Small intestine (tissue), 7 donors: ENCODE data around the gene EXOSC10. TPM values are rescaled to one million over a fixed set of nuclear protein-coding genes. Genes with fewer than 3 reads are reported as not detected.

Experiments
- DNase-seq, 2 donors: peaks; one replicate each; pipeline versions ENCODE4 v3.0.0 to v3.0.0-alpha.2; 2013
- FAIRE-seq: peaks from 2 replicates; lab custom pipeline; 2012; peaks lifted over from hg19 to GRCh38; lab: Jason Lieb, UNC
- H3K27ac ChIP-seq, 3 donors: one replicate each; pipeline ENCODE4 v1.5.1; 2013; ENCODE audit warnings: low read length in 2 of 3, mild to moderate bottlenecking in 2 of 3, control low read depth in 1 of 3, inconsistent platforms in 1 of 3, low read depth in 1 of 3, moderate library complexity in 1 of 3
- H3K27me3 ChIP-seq, 3 donors: one replicate each; pipeline ENCODE4 v1.6.1; 2013; ENCODE audit warnings: low read length in 3 of 3, inconsistent platforms in 1 of 3; ENCODE audit not compliant: control insufficient read depth in 3 of 3, insufficient read depth in 3 of 3
- H3K36me3 ChIP-seq, 3 donors: one replicate each; pipeline ENCODE4 v1.6.1; 2013; ENCODE audit warnings: low read length in 3 of 3, inconsistent platforms in 1 of 3, low read depth in 1 of 3, mild to moderate bottlenecking in 1 of 3, moderate library complexity in 1 of 3; ENCODE audit not compliant: control insufficient read depth in 3 of 3, insufficient read depth in 2 of 3
- H3K4me1 ChIP-seq, 3 donors: one replicate each; pipeline ENCODE4 v1.6.1; 2013; ENCODE audit warnings: low read length in 2 of 3, inconsistent platforms in 1 of 3, low read depth in 1 of 3, mild to moderate bottlenecking in 1 of 3, moderate library complexity in 1 of 3; ENCODE audit not compliant: control insufficient read depth in 3 of 3, insufficient read depth in 2 of 3
- H3K4me3 ChIP-seq, 3 donors: one replicate each; pipeline ENCODE4 v1.5.1; 2013; ENCODE audit warnings: low read length in 3 of 3, control low read depth in 1 of 3, inconsistent platforms in 1 of 3, low read depth in 1 of 3, mild to moderate bottlenecking in 1 of 3, moderate library complexity in 1 of 3
- H3K9me3 ChIP-seq, 2 donors: one replicate each; pipeline ENCODE4 v1.6.1; 2013; ENCODE audit warnings: low read depth in 1 of 2, low read length in 1 of 2; ENCODE audit not compliant: control insufficient read depth in 2 of 2, insufficient read depth in 1 of 2
- WGBS, 3 donors: extraction: QIAGEN DNeasy Blood & Tissue Kit; methylation state at CpG; one replicate each; pipeline ENCODE4 v1.1.7; 2013; 5-methylcytosine and 5-hydroxymethylcytosine counted together
- polyA plus RNA-seq, 4 donors: library from polyadenylated mRNA; stranded (reverse) in 3 of 4; unstranded in 1 of 4; fragments of 200-250 nt in 3 of 4; fragments of 120-200 nt in 1 of 4; gene quantifications; one replicate each; pipeline versions ENCODE4 v1.2.1 to v1.2.3, GENCODE V29; 2013
- donor health status: healthy with polysubstance abuse.
- donor health status: control.
- donor health status: control.
- donor health status: Bipolar disorder and iron deficiency.
- donor health status: healthy.

EXOSC10 gene
- polyA plus RNA-seq, 4 donors, result 30.1 to 58.5 (median 34.8) TPM

- DNase-seq (no peak), FAIRE-seq (no peak)
- WGBS, 3 donors, result 93 to 96% (median 95%) methylated on average over 3 of the region's 3 CpGs
- no peak overlapping the region for H3K4me3 ChIP-seq
- H3K4me1 ChIP-seq, result no peaks in the 10 kb centered on the region
- H3K27me3 ChIP-seq, result no peaks in the 10 kb centered on the region
- peaks cover 15 to 20% (median 19%) of the 10 kb centered on the region in 3 donors for H3K36me3 ChIP-seq
- no peaks in the 10 kb centered on the region for H3K9me3 ChIP-seq
- H3K27ac ChIP-seq, result no peak overlapping the region
Measured at GRCh38 chr1:11028018-11028417, 71.7 kb downstream of the EXOSC10 start.

DNA sequence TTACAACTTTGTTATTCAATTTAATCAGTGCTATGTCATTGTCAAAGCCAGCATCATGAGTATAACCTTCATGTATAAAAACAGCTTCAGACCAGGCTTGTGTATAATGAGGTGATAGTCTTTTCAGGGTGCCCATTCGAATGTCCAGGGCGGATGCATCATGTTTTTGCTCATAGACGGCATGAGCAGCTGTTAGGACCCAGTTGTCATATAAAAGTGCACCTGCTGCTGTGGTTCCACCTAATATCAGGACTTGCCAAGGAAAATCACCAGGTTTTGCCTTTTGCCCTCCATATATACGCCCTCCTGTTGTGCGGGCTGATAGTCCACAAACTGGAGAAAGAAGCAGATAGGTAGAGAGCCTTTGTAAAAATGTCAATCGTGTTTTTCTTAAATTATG is 72.4 kb downstream of the EXOSC10 start:
- Histone ChIP-seq H3K36me3 (peaks cover 15 to 21% (median 21%) of the 10 kb centered on the region in 3 donors), H3K27ac (no peak overlapping the region), H3K9me3 (no peaks in the 10 kb centered on the region), H3K27me3 (no peaks in the 10 kb centered on the region), H3K4me1 (no peaks in the 10 kb centered on the region), H3K4me3 (no peak overlapping the region)
- FAIRE-seq, result no peak
- WGBS, 3 donors, result 31 to 62% (median 52%) methylated on average over 6 of the region's 6 CpGs
- DNase-seq, result no peak

DNA sequence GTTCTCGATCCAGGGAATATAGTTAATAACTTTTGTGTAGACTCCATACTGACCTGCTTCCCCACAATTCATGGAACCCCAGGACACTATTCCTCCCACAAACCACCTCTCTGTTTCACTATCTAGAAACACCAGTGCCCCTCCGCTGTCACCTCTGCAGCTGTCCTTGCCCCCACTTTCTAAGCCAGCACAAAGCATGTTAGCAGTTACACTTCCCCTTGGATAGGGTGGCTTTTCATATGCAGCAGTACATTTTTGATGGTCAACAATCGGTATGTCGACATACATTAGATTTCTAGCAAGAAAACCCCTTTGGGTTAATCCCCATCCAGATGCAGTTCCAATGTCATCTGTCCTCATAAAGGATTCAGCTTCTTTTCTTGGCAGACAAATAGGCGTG is 72.8 kb downstream of the EXOSC10 start:
- Histone ChIP-seq H3K9me3 (no peaks in the 10 kb centered on the region), H3K27ac (no peak overlapping the region), H3K36me3 (peaks cover 17 to 25% (median 24%) of the 10 kb centered on the region in 3 donors), H3K27me3 (no peaks in the 10 kb centered on the region), H3K4me3 (no peak overlapping the region), H3K4me1 (no peaks in the 10 kb centered on the region)
- WGBS, 3 donors, result 95 to 96% (median 95%) methylated on average over 5 of the region's 5 CpGs
- DNase-seq (no peak), FAIRE-seq (no peak)

DNA sequence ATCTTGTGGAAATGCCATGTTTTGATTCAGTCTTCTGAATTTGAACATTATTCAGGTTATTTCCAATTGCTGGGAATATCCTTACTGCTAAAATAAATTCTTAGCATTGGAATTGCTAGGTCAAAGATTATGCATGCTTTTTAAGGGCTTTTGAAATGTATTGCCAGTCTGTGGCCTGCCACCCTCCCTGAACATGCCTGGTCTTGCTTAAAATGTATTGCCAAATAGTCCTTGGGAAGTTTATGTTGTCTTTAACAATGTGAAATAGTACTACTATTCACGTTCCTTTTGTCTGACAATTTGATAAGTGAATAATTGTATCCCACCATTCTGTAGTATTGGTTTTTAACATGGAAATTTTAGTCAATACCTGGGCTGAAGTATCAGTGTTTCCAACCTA is 73.6 kb downstream of the EXOSC10 start:
- no peak for DNase-seq
- Histone ChIP-seq H3K9me3 (no peaks in the 10 kb centered on the region), H3K4me3 (no peak overlapping the region), H3K36me3 (peaks cover 22 to 31% (median 30%) of the 10 kb centered on the region in 3 donors), H3K4me1 (no peaks in the 10 kb centered on the region), H3K27ac (no peak overlapping the region), H3K27me3 (no peaks in the 10 kb centered on the region)
- 66 to 89% (median 70%) methylated on average over 1 of the region's 1 CpG for WGBS, 3 donors
- no peak for FAIRE-seq

DNA sequence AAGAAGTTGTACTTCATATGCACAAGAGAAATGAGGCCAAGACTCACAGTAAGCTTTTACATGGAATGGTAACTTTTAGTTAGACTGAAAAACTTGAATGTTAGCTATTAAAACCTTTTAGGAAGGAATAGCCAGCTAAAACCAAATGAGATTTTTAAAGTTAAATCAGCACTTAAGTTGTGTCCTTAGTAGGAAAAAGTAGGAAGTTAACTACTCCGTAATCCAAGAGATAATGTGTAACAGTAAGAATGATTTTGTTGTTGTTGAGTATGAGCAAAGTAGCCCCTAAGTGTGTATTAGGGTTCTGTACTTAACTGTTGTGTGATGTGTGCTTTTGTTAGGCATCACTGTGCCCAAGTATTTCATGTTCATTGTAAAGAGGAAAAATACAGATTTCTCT is 74.1 kb downstream of the EXOSC10 start:
- H3K27me3 ChIP-seq, result no peaks in the 10 kb centered on the region
- H3K4me3 ChIP-seq, result no peak overlapping the region
- no peak overlapping the region for H3K27ac ChIP-seq
- no peaks in the 10 kb centered on the region for H3K4me1 ChIP-seq
- FAIRE-seq (no peak), DNase-seq (no peak)
- no peaks in the 10 kb centered on the region for H3K9me3 ChIP-seq
- 86 to 97% (median 97%) methylated on average over 1 of the region's 1 CpG for WGBS, 3 donors
- H3K36me3 ChIP-seq, result peaks cover 21 to 33% (median 31%) of the 10 kb centered on the region in 3 donors

DNA sequence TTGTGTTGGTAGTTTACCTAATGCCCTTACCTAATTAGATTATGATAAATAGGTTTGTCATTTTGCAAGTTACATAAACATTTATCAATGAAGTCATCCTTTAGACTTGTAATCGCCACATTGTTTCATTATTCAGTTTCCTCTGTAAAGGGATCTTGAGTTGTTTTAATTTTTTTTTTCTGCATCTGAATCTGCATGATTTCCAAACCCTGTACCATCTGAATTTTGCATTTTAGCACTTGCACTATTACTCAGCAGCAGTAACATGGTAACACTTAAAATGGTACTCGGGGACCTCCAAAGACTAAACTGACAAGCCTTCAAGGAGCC is 74.8 kb downstream of the EXOSC10 start:
- Histone ChIP-seq H3K27ac (no peak overlapping the region), H3K4me3 (no peak overlapping the region), H3K9me3 (no peaks in the 10 kb centered on the region), H3K4me1 (no peaks in the 10 kb centered on the region), H3K36me3 (peaks cover 19 to 37% (median 33%) of the 10 kb centered on the region in 3 donors), H3K27me3 (no peaks in the 10 kb centered on the region)
- no peak for DNase-seq
- 74 to 84% (median 81%) methylated on average over 2 of the region's 2 CpGs for WGBS, 3 donors
- no peak for FAIRE-seq

GRCh38 chr1:11024154-11024873 is 75.4 kb downstream of the EXOSC10 start:
- no peaks in the 10 kb centered on the region for H3K4me1 ChIP-seq
- H3K27me3 ChIP-seq, result no peaks in the 10 kb centered on the region
- WGBS, 3 donors, result 87 to 91% (median 89%) methylated on average over 3 of the region's 3 CpGs
- DNase-seq (no peak), FAIRE-seq (no peak)
- no peak overlapping the region for H3K27ac ChIP-seq
- H3K36me3 ChIP-seq, result peaks cover 16 to 37% (median 35%) of the 10 kb centered on the region in 3 donors
- no peak overlapping the region for H3K4me3 ChIP-seq
- H3K9me3 ChIP-seq, result no peaks in the 10 kb centered on the region

DNA sequence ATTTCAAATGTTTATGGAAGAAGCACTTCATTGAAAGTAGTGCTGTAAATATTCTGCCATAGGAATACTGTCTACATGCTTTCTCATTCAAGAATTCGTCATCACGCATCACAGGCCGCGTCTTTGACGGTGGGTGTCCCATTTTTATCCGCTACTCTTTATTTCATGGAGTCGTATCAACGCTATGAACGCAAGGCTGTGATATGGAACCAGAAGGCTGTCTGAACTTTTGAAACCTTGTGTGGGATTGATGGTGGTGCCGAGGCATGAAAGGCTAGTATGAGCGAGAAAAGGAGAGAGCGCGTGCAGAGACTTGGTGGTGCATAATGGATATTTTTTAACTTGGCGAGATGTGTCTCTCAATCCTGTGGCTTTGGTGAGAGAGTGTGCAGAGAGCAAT is 76.5 kb downstream of the EXOSC10 start:
- Histone ChIP-seq H3K36me3 (peaks cover 19 to 39% (median 39%) of the 10 kb centered on the region in 3 donors), H3K4me1 (no peaks in the 10 kb centered on the region), H3K27me3 (no peaks in the 10 kb centered on the region), H3K4me3 (no peak overlapping the region), H3K27ac (no peak overlapping the region), H3K9me3 (no peaks in the 10 kb centered on the region)
- 94 to 96% (median 95%) methylated on average over 14 of the region's 14 CpGs for WGBS, 3 donors
- FAIRE-seq, result no peak
- DNase-seq, result no peak

DNA sequence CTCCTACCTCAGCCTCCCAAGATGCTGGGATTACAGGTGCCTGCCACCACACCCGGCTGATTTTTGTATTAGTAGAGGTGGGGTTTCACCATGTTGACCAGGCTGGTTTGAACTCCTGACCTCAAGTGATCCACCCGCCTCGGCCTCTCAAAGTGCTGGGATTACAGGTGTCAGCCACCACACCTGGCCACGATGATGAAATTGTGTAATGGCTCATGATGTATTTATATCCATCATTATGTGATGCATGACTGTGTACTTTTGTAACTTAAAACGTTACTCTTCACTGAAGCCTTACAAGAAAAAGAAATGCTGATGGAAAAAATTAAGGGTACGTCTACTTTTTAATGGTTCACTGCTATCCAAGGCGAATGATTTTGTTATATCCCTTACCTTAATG is 79.7 kb downstream of the EXOSC10 start:
- Histone ChIP-seq H3K27me3 (no peaks in the 10 kb centered on the region), H3K36me3 (peaks cover 16 to 54% (median 38%) of the 10 kb centered on the region in 3 donors), H3K4me3 (no peak overlapping the region), H3K9me3 (no peaks in the 10 kb centered on the region), H3K4me1 (no peaks in the 10 kb centered on the region), H3K27ac (no peak overlapping the region)
- FAIRE-seq, result no peak
- WGBS, 3 donors, result 80 to 86% (median 84%) methylated on average over 7 of the region's 7 CpGs
- DNase-seq, result no peak
